KMS-11 (cell line): ENCODE data around the gene SDK1.

Experiments used
- H2AFZ ChIP-seq: fragments of 200-600 bp; sonication (generic); 2 replicates; pipeline ENCODE4 v1.6.1; 2016; ENCODE audit warnings: antibody characterized with exemption, mixed run types, low read depth
- H3K27ac ChIP-seq: fragments of 200-600 bp; sonication (generic); 2 replicates; pipeline ENCODE4 v1.6.1; 2016; ENCODE audit warnings: mild to moderate bottlenecking, mixed run types
- H3K27me3 ChIP-seq: fragments of 200-600 bp; sonication (generic); 2 replicates; pipeline ENCODE4 v1.6.1; 2017; ENCODE audit warnings: mild to moderate bottlenecking, low read depth, mixed run types, moderate library complexity; ENCODE audit not compliant: insufficient read depth
- H3K36me3 ChIP-seq: fragments of 200-600 bp; sonication (generic); 2 replicates; pipeline ENCODE4 v1.6.1; 2017; ENCODE audit warnings: mild to moderate bottlenecking, mixed run types; ENCODE audit not compliant: insufficient read depth
- H3K4me1 ChIP-seq: fragments of 200-600 bp; sonication (generic); 2 replicates; pipeline ENCODE4 v1.6.1; 2016; ENCODE audit warnings: mild to moderate bottlenecking, low read depth, mixed run types; ENCODE audit not compliant: poor library complexity, severe bottlenecking
- H3K4me2 ChIP-seq: fragments of 200-600 bp; sonication (generic); 2 replicates; pipeline ENCODE4 v1.7.0; 2016; ENCODE audit warnings: mild to moderate bottlenecking, mixed run types
- H3K4me3 ChIP-seq: fragments of 200-600 bp; sonication (generic); IDR thresholded peaks from 2 replicates; pipeline ENCODE4 v1.6.1; 2017; ENCODE audit warnings: low read depth, low read length, mixed read lengths; ENCODE audit not compliant: insufficient read depth
- H3K79me2 ChIP-seq: fragments of 200-600 bp; sonication (generic); 2 replicates; pipeline ENCODE4 v1.6.1; 2016; ENCODE audit warnings: low read depth, mixed run types; ENCODE audit not compliant: insufficient read depth
- H3K9ac ChIP-seq: fragments of 200-600 bp; sonication (generic); 2 replicates; pipeline ENCODE4 v1.6.1; 2016; ENCODE audit warnings: mild to moderate bottlenecking, mixed run types
- H4K20me1 ChIP-seq: fragments of 200-600 bp; sonication (generic); 2 replicates; pipeline ENCODE4 v1.6.1; 2016; ENCODE audit warnings: mild to moderate bottlenecking, mixed run types; ENCODE audit not compliant: insufficient read depth
- TF ChIP-seq, protein P1 (sequence below): fragments of 200-600 bp; sonication (generic); conservative IDR thresholded peaks from 2 replicates; pipeline ENCODE4 v1.6.1; 2017; ENCODE audit warnings: low read depth, mild to moderate bottlenecking, antibody characterized with exemption, low read length, moderate library complexity, mixed read lengths

SDK1 gene

DNA sequence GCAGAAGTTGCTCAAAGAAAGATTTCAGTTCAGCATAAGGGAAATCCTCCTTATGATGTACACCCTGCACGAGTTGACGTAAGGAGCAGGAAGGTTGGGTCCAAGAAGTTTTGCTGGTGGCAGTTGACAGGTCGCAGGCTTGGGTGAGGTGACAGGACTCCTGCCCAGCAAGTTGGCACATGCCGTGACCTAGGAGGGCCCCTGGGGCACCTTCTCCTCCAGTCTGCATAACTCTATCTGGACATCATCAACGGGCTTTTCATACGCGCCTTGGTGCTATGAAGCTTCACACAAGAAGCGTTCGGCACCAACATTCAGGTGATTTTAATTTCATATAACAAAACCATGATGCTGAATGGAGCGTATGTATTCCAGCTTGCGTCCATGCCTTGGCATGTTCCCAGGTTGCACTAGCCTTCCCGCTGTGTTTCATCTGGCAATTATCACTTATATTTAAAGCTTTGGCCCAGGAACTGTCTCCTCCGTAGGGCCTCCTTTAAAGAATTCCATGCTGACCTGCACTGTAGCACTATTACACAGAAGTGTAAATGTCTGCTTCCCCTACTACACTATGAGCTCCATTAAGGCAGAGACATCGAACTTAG, 729.4 kb downstream of the SDK1 start:
- no peaks in the 10 kb centered on the region for H3K79me2 ChIP-seq
- TF ChIP-seq, protein P1, sequence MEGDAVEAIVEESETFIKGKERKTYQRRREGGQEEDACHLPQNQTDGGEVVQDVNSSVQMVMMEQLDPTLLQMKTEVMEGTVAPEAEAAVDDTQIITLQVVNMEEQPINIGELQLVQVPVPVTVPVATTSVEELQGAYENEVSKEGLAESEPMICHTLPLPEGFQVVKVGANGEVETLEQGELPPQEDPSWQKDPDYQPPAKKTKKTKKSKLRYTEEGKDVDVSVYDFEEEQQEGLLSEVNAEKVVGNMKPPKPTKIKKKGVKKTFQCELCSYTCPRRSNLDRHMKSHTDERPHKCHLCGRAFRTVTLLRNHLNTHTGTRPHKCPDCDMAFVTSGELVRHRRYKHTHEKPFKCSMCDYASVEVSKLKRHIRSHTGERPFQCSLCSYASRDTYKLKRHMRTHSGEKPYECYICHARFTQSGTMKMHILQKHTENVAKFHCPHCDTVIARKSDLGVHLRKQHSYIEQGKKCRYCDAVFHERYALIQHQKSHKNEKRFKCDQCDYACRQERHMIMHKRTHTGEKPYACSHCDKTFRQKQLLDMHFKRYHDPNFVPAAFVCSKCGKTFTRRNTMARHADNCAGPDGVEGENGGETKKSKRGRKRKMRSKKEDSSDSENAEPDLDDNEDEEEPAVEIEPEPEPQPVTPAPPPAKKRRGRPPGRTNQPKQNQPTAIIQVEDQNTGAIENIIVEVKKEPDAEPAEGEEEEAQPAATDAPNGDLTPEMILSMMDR: no peak
- H3K4me2 ChIP-seq: no peak overlapping the region
- no peaks in the 10 kb centered on the region for H4K20me1 ChIP-seq
- H3K36me3 ChIP-seq: no peaks in the 10 kb centered on the region
- no peak overlapping the region for H3K27ac ChIP-seq
- H3K27me3 ChIP-seq: no peaks in the 10 kb centered on the region
- no peaks in the 10 kb centered on the region for H3K4me1 ChIP-seq
- no peak overlapping the region for H3K9ac ChIP-seq
- H2AFZ ChIP-seq: no peak overlapping the region
- H3K4me3 ChIP-seq: no peak overlapping the region

DNA sequence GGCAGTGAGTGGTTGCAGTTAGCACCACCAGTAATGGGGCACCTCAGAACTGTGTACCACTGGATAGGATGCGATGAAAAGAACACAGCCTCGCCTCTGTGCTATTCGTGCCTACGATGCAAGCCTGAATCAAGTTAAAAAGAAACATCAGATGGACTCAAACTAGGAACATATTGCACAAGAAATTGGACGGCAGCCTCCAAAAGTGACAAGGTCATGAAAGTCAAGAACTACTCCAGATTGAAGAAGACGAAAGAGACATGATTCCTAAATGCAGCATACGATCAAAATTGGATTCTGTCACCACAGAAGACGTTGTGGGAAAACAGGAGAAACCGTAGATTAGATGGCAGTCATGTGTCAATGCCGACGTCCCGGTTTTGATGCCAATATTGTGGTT, 732.9 kb downstream of the SDK1 start:
- Histone ChIP-seq H3K27me3 (no peaks in the 10 kb centered on the region), H3K79me2 (no peaks in the 10 kb centered on the region), H4K20me1 (no peaks in the 10 kb centered on the region), H3K36me3 (no peaks in the 10 kb centered on the region), H3K4me1 (no peaks in the 10 kb centered on the region), H3K27ac (no peak overlapping the region), H3K4me2 (no peak overlapping the region), H3K9ac (no peak overlapping the region), H3K4me3 (no peak overlapping the region), H2AFZ (no peak overlapping the region)
- TF ChIP-seq, protein P1: no peak

DNA sequence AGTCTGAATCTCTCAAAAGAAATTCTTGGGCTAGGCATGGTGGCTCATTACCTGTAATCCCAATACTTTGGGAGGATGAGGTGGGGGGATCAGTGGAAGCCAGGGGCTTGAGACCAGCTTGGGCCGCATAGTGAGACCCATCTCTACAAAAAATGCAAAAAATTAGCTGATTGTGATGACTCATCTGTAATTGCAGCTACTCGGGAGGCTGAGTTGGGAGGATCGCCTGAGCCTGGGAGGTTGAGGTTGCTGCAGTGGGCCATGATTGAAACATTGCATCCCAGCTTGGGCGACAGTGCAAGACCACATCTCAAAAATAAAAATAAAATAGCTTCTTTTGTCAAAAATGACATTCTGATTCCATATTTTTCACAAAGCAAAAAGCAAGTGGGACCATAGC, 736.3 kb downstream of the SDK1 start:
- TF ChIP-seq, protein P1: no peak

DNA sequence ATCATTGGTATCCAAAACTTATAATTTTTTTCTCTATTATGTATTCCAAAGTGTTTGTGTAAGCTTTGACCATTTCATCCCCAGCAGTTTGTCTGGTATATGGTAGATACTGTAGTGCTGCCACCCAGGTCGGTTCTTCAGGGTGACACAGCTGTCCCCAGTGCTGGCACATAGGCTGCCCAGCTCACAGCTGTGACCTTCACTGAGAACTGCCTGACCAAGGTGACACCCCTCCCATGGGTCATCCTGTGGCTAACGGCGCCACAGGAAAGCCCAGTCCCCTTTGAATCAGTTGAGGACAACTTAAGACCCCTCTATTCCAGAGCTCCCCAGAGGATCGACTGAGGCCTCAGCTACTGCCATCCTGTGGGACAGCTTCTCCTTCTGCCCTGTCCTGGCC, 736.8 kb downstream of the SDK1 start:
- Histone ChIP-seq H3K36me3 (no peaks in the 10 kb centered on the region), H3K9ac (no peak overlapping the region), H3K4me2 (no peak overlapping the region), H3K27me3 (no peaks in the 10 kb centered on the region), H3K79me2 (no peaks in the 10 kb centered on the region), H2AFZ (no peak overlapping the region), H3K27ac (no peak overlapping the region), H4K20me1 (no peaks in the 10 kb centered on the region), H3K4me3 (no peak overlapping the region), H3K4me1 (no peaks in the 10 kb centered on the region)
- TF ChIP-seq, protein P1: no peak

More for the DNA sequence above, 736.3 kb downstream of the SDK1 start:
- H3K4me1 ChIP-seq: no peaks in the 10 kb centered on the region
- H3K4me2 ChIP-seq: no peak overlapping the region
- H3K79me2 ChIP-seq: no peaks in the 10 kb centered on the region
- no peak overlapping the region for H3K4me3 ChIP-seq
- no peak overlapping the region for H3K27ac ChIP-seq
- no peak overlapping the region for H2AFZ ChIP-seq
- no peaks in the 10 kb centered on the region for H3K36me3 ChIP-seq
- H3K9ac ChIP-seq: no peak overlapping the region
- no peaks in the 10 kb centered on the region for H4K20me1 ChIP-seq
- H3K27me3 ChIP-seq: no peaks in the 10 kb centered on the region
